Cardiac fibroblast (primary cell): ENCODE measurements around the gene FBRS.
"Not testable (repeated sequence)": the region's sequence is repeated elsewhere in the genome, so short reads cannot be mapped to it uniquely, and the experiment has no call there.

Source experiments
- DNase-seq, 2 donors: peaks; one replicate each; pipeline versions ENCODE4 v3.0.0 to v3.0.0-alpha.2; 2010; ENCODE audit warnings: low read depth in 2 of 2
- H3K4me3 ChIP-seq, 2 donors: replicated peaks in 1 of 2; 1 replicate in 1 of 2; 2 replicates in 1 of 2; pipeline ENCODE4 v1.5.1; 2011; ENCODE audit warnings: low read depth in 2 of 2, low read length in 2 of 2, mild to moderate bottlenecking in 2 of 2, moderate library complexity in 1 of 2
- TF ChIP-seq, protein P1 (sequence below): IDR thresholded peaks from one replicate; pipeline ENCODE4 v1.5.1; 2011; ENCODE audit warnings: low read depth, mild to moderate bottlenecking, low read length, inconsistent platforms

FBRS gene

DNA sequence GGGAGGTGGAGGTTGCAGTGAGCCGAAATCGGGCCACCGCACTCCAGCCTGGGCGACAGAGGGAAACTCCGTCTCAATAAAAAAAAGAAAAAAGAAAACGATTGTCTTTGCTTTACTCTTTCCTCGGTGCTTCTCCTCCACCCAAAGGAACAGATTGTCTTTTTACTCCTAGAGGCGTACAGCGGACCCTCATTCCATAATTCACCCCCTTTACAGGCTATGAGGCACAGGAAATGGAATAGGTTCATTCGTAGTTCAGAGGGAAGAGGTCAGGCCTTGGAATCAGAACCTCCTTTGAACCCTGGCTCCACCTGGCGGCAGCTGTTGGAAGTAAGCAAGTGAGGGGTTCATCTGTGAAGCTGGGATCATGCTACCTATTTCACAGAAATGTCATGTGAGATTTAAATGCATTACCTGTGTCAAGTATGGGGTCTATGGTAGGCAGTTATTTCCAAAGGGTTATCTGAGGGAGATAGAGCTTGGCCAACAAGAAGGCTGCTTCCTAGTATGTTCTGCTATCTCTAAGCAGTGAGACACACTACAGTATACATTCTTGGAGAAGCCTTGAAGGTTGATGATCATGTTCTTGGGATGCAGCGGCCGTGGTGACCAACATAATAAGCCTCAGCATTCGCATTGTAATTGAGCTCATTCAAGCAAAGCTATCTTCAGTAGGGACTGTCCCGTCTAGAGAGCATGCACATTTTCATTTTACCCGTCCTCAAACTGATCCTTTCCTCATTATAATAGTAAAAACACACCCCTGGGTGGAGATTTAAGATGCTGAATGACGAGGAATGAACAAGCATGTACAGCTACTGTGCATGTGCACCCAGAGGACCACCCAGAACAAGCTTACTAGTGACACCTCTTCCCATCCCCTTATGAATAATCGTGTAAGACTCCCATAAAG lies 29.3 kb upstream of the FBRS start:
- peak; percentile 80 to 83 for DNase-seq
- TF ChIP-seq, protein P1, sequence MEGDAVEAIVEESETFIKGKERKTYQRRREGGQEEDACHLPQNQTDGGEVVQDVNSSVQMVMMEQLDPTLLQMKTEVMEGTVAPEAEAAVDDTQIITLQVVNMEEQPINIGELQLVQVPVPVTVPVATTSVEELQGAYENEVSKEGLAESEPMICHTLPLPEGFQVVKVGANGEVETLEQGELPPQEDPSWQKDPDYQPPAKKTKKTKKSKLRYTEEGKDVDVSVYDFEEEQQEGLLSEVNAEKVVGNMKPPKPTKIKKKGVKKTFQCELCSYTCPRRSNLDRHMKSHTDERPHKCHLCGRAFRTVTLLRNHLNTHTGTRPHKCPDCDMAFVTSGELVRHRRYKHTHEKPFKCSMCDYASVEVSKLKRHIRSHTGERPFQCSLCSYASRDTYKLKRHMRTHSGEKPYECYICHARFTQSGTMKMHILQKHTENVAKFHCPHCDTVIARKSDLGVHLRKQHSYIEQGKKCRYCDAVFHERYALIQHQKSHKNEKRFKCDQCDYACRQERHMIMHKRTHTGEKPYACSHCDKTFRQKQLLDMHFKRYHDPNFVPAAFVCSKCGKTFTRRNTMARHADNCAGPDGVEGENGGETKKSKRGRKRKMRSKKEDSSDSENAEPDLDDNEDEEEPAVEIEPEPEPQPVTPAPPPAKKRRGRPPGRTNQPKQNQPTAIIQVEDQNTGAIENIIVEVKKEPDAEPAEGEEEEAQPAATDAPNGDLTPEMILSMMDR = peak; percentile 94
- H3K4me3 ChIP-seq = no peak overlapping the region

- H3K4me3 ChIP-seq, DNase-seq: not testable (repeated sequence)
Measured at GRCh38 chr16:30632454-30632853, 25.8 kb upstream of the FBRS start.

GRCh38 chr16:30633526-30633925 lies 24.7 kb upstream of the FBRS start:
- TF ChIP-seq, protein P1 = no peak
- DNase-seq = no peak
- H3K4me3 ChIP-seq = peak overlapping the region; percentile 70 to 76

DNA sequence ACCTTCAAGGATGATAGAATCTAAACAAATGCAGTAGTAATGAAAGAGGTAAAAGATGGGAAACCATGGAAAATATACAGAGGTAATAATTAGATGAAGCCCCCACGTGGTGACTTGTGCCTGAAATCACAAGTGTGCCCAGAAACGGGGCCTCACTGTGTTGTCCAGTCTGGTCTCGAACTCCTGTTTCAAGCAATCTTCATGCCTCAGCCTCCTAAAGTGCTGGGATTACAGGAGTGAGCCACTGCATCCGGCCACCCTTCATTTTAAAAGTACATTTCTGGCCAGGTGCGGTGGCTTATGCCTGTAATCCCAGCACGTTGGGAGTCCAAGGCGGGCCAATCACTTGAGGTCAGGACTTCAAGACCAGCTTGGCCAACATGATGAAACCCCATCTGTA lies 21.6 kb upstream of the FBRS start:
- TF ChIP-seq, protein P1 = no peak
- no peak overlapping the region for H3K4me3 ChIP-seq
- no peak for DNase-seq

DNA sequence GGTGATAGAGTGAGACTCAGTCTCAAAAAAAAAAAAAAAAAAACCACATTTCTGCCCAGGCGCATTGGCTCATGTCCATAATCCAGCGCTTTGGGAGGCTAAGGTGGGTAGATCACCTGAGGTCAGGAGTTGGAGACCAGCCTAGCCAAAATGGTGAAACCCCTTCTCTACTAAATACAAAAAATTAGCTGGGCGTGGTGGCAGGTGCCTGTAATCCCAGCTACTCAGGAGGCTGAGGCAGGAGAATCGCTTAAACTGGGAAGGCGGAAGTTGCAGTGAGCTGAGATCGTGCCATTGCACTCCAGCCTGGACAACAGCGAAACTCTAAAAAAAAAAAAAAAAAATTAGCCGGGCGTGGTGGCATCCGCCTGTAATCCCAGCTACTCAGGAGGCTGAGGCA lies 21.1 kb upstream of the FBRS start:
- H3K4me3 ChIP-seq, DNase-seq: not testable (repeated sequence)

GRCh38 chr16:30637944-30638343 lies 20.3 kb upstream of the FBRS start:
- DNase-seq = peak; percentile 58 to 69
- TF ChIP-seq, protein P1 = peak; percentile 60

GRCh38 chr16:30641378-30641982 lies 16.8 kb upstream of the FBRS start:
- TF ChIP-seq, protein P1 = no peak
- no peak overlapping the region for H3K4me3 ChIP-seq
- DNase-seq = no peak

More at GRCh38 chr16:30637944-30638343, 20.3 kb upstream of the FBRS start:
- no peak overlapping the region for H3K4me3 ChIP-seq
